ENCODE data around the gene AMBRA1. TPM values are rescaled to one million over a fixed set of nuclear protein-coding genes. Genes with fewer than 3 reads are reported as not detected.

Gene AMBRA1
- total RNA-seq, 2 experiments from 2014 or later: 24.6 to 30.7 TPM

- Histone ChIP-seq H4K20me1 (ENCODE audit: insufficient read depth, low read length) (no peaks in the 10 kb centered on the region), H3K27ac (ENCODE audit: low read depth, low read length, poor library complexity, severe bottlenecking) (no peak overlapping the region), H3K4me2 (ENCODE audit: low read length) (no peak overlapping the region), H3K4me1 (ENCODE audit: insufficient read depth, low read length, poor library complexity, severe bottlenecking) (no peaks in the 10 kb centered on the region), H3K79me2 (ENCODE audit: insufficient read depth, low read depth, low read length) (peaks cover 12% of the 10 kb centered on the region; the same call in 1 of the 2 replicates), H3K9me2 (ENCODE audit: insufficient read depth, low read length) (no peaks in the 10 kb centered on the region), H3K36me3 (ENCODE audit: insufficient read depth, low read length) (peaks cover 67% of the 10 kb centered on the region), H2AFZ (ENCODE audit: low read length) (no peak overlapping the region), H3K9me3 (ENCODE audit: low read length) (no peaks in the 10 kb centered on the region), H3K4me3 (ENCODE audit: low read depth, low read length, poor library complexity, severe bottlenecking) (no peak overlapping the region)
- intact Hi-C loops (cut with micrococcal nuclease; ENCODE audit: unreplicated experiment): no loop called here
- BruUV-seq (replicated peaks): no TSS peak
- DNase-seq (ENCODE audit: low spot score): no peak
- ChIA-PET CTCF (ENCODE audit: unreplicated experiment) (no interaction called here), POLR2A (interaction anchor here (1.0 to 1.2 kb wide), 2 partner anchors 12 to 75 kb away, joined by 3 to 6 read pairs; partner anchors contain the start of gene ZNF408)
- no peak for TF ChIP-seq EZH2phosphoT487 (IDR thresholded peaks at IDR 0.05; ENCODE audit: borderline replicate concordance, low read depth, low read length)
- TF ChIP-seq CTCF (conservative IDR thresholded peaks at IDR 0.05; ENCODE audit: low read length): no peak
These were observed 31.6 kb upstream of the AMBRA1 start for GRCh38 chr11:46625406-46625805.

GRCh38 chr11:46618837-46619236, 25.0 kb upstream of the AMBRA1 start:
- H3K79me2 ChIP-seq (ENCODE audit: insufficient read depth, low read depth, low read length): peaks cover 41% of the 10 kb centered on the region
- H4K20me1 ChIP-seq (ENCODE audit: insufficient read depth, low read length): no peaks in the 10 kb centered on the region
- H3K36me3 ChIP-seq (ENCODE audit: insufficient read depth, low read length): peaks cover 28% of the 10 kb centered on the region
- H3K27ac ChIP-seq (ENCODE audit: low read depth, low read length, poor library complexity, severe bottlenecking): no peak overlapping the region
- ChIA-PET POLR2A (interaction anchor here (0.7 to 1.3 kb wide), 6 partner anchors 11 to 267 kb away, joined by 3 to 6 read pairs (median 4); partner anchors contain the start of genes ARHGAP1 and ZNF408), CTCF (ENCODE audit: unreplicated experiment) (interaction anchor here (0.8 kb wide), 1 partner anchor 24 kb away, joined by 3 read pairs; no protein-coding TSS in a partner anchor)
- no peak for DNase-seq (ENCODE audit: low spot score)
- peaks cover 28% of the 10 kb centered on the region for H3K4me1 ChIP-seq (ENCODE audit: insufficient read depth, low read length, poor library complexity, severe bottlenecking)
- H3K9me3 ChIP-seq (ENCODE audit: low read length): no peaks in the 10 kb centered on the region
- intact Hi-C loops (cut with micrococcal nuclease; ENCODE audit: unreplicated experiment): no loop called here
- no peak for TF ChIP-seq EZH2phosphoT487 (IDR thresholded peaks at IDR 0.05; ENCODE audit: borderline replicate concordance, low read depth, low read length)
- no peak for TF ChIP-seq CTCF (conservative IDR thresholded peaks at IDR 0.05; ENCODE audit: low read length)
- no peak overlapping the region for H2AFZ ChIP-seq (ENCODE audit: low read length)
- peak overlapping the region; percentile 97 for H3K4me3 ChIP-seq (ENCODE audit: low read depth, low read length, poor library complexity, severe bottlenecking)
- no TSS peak for BruUV-seq (replicated peaks)
- H3K4me2 ChIP-seq (ENCODE audit: low read length): peak overlapping the region; percentile 86
- H3K9me2 ChIP-seq (ENCODE audit: insufficient read depth, low read length): no peaks in the 10 kb centered on the region

GRCh38 chr11:46617972-46618314, 24.1 kb upstream of the AMBRA1 start:
- no TSS peak for BruUV-seq (replicated peaks)
- ChIA-PET POLR2A (interaction anchor here (0.6 to 1.3 kb wide), 6 partner anchors 12 to 209 kb away, joined by 3 to 6 read pairs (median 4); partner anchors contain the start of genes ARHGAP1 and ZNF408), CTCF (ENCODE audit: unreplicated experiment) (interaction anchor here (0.8 kb wide), 1 partner anchor 24 kb away, joined by 3 read pairs; the partner anchor contains the start of gene AMBRA1)
- Histone ChIP-seq H3K4me2 (ENCODE audit: low read length) (peak overlapping the region; percentile 86), H3K36me3 (ENCODE audit: insufficient read depth, low read length) (peaks cover 19% of the 10 kb centered on the region), H3K79me2 (ENCODE audit: insufficient read depth, low read depth, low read length) (peaks cover 38% of the 10 kb centered on the region), H4K20me1 (ENCODE audit: insufficient read depth, low read length) (no peaks in the 10 kb centered on the region), H3K9me3 (ENCODE audit: low read length) (no peaks in the 10 kb centered on the region), H3K27ac (ENCODE audit: low read depth, low read length, poor library complexity, severe bottlenecking) (peak overlapping the region; percentile 82), H3K9me2 (ENCODE audit: insufficient read depth, low read length) (no peaks in the 10 kb centered on the region), H3K4me3 (ENCODE audit: low read depth, low read length, poor library complexity, severe bottlenecking) (peak overlapping the region; percentile 97), H3K4me1 (ENCODE audit: insufficient read depth, low read length, poor library complexity, severe bottlenecking) (peaks cover 28% of the 10 kb centered on the region), H2AFZ (ENCODE audit: low read length) (peak overlapping the region; percentile 87; the same call in 1 of the 2 replicates)
- intact Hi-C loops (cut with micrococcal nuclease; ENCODE audit: unreplicated experiment): loop anchor here (1.0 to 2.0 kb wide), 2 partner anchors 23 to 128 kb away; partner anchors contain the start of gene AMBRA1
- no peak; the same call in 1 of the 2 replicates for TF ChIP-seq CTCF (conservative IDR thresholded peaks at IDR 0.05; ENCODE audit: low read length)
- no peak for TF ChIP-seq EZH2phosphoT487 (IDR thresholded peaks at IDR 0.05; ENCODE audit: borderline replicate concordance, low read depth, low read length)
- DNase-seq (ENCODE audit: low spot score): no peak
